Chondrocyte (in vitro differentiated cells): Measurements from ENCODE around the gene ESPNL. TPM values are rescaled to one million over a fixed set of nuclear protein-coding genes. Genes with fewer than 3 reads are reported as not detected.

ENCODE experiments used
- DNase-seq: peaks from one replicate; pipeline ENCODE4 v3.0.0; 2021; ENCODE audit warnings: mixed read lengths, low spot score
- H3K27ac Mint-ChIP-seq: one replicate; pipeline ENCODE4 v1.8.0; 2021; ENCODE audit warnings: mild to moderate bottlenecking, moderate library complexity, mixed read lengths; ENCODE audit not compliant: unreplicated experiment
- H3K27me3 Mint-ChIP-seq: 2 replicates; pipeline ENCODE4 v1.8.0; 2021; ENCODE audit warnings: low read depth, mixed read lengths
- H3K36me3 Mint-ChIP-seq: 2 replicates; pipeline ENCODE4 v1.8.0; 2021; ENCODE audit warnings: low read depth, mixed read lengths
- H3K4me1 Mint-ChIP-seq: 2 replicates; pipeline ENCODE4 v1.8.0; 2021; ENCODE audit warnings: low read depth, mild to moderate bottlenecking, mixed read lengths
- H3K4me3 Mint-ChIP-seq: one replicate; pipeline ENCODE4 v1.8.0; 2021; ENCODE audit warnings: mild to moderate bottlenecking, moderate library complexity, mixed read lengths; ENCODE audit not compliant: unreplicated experiment
- H3K9me3 Mint-ChIP-seq: 2 replicates; pipeline ENCODE4 v1.8.0; 2021; ENCODE audit warnings: low read depth, mixed read lengths
- CTCF ChIP-seq: fragments of 200-600 bp; sonication (generic); IDR thresholded peaks from 2 replicates; pipeline ENCODE4 v1.5.0; 2021; ENCODE audit warnings: antibody characterized with exemption, mild to moderate bottlenecking, moderate library complexity
- total RNA-seq: library from RNA; stranded (reverse); gene quantifications from 3 replicates; pipeline ENCODE4 v1.2.1, GENCODE V29; 2021

The ESPNL gene
- total RNA-seq, 1 donor from 2014 or later = 0.07 TPM

- TF ChIP-seq CTCF = no peak
- H3K4me3 Mint-ChIP-seq = no peak overlapping the region
- peaks cover 17% of the 10 kb centered on the region for H3K4me1 Mint-ChIP-seq
- H3K27me3 Mint-ChIP-seq = no peaks in the 10 kb centered on the region
- H3K27ac Mint-ChIP-seq = no peak overlapping the region
- no peak for DNase-seq
- peaks cover 4% of the 10 kb centered on the region for H3K36me3 Mint-ChIP-seq
- H3K9me3 Mint-ChIP-seq = no peaks in the 10 kb centered on the region
Observed at GRCh38 chr2:238146884-238147544, 46.9 kb downstream of the ESPNL start.

GRCh38 chr2:238148981-238149380, 48.8 kb downstream of the ESPNL start:
- H3K36me3 Mint-ChIP-seq = peaks cover 3% of the 10 kb centered on the region
- peaks cover under 1% of the 10 kb centered on the region for H3K9me3 Mint-ChIP-seq
- peaks cover 2% of the 10 kb centered on the region for H3K4me1 Mint-ChIP-seq
- no peaks in the 10 kb centered on the region for H3K27me3 Mint-ChIP-seq
- no peak overlapping the region for H3K4me3 Mint-ChIP-seq
- no peak for TF ChIP-seq CTCF
- no peak for DNase-seq
- H3K27ac Mint-ChIP-seq = no peak overlapping the region

- peaks cover 1% of the 10 kb centered on the region for H3K4me1 Mint-ChIP-seq
- H3K36me3 Mint-ChIP-seq = peaks cover 2% of the 10 kb centered on the region
- no peaks in the 10 kb centered on the region for H3K27me3 Mint-ChIP-seq
- H3K4me3 Mint-ChIP-seq = no peak overlapping the region
- DNase-seq = no peak
- no peak overlapping the region for H3K27ac Mint-ChIP-seq
- peaks cover 8% of the 10 kb centered on the region for H3K9me3 Mint-ChIP-seq
- no peak for TF ChIP-seq CTCF
Observed at GRCh38 chr2:238149841-238150572, 49.9 kb downstream of the ESPNL start.

- H3K27me3 Mint-ChIP-seq = no peaks in the 10 kb centered on the region
- no peak overlapping the region for H3K4me3 Mint-ChIP-seq
- DNase-seq = no peak
- peaks cover 7% of the 10 kb centered on the region for H3K4me1 Mint-ChIP-seq
- H3K9me3 Mint-ChIP-seq = peaks cover 8% of the 10 kb centered on the region
- no peak for TF ChIP-seq CTCF
- H3K27ac Mint-ChIP-seq = no peak overlapping the region
- peaks cover 2% of the 10 kb centered on the region for H3K36me3 Mint-ChIP-seq
Observed at GRCh38 chr2:238150686-238151085, 50.5 kb downstream of the ESPNL start.

DNA sequence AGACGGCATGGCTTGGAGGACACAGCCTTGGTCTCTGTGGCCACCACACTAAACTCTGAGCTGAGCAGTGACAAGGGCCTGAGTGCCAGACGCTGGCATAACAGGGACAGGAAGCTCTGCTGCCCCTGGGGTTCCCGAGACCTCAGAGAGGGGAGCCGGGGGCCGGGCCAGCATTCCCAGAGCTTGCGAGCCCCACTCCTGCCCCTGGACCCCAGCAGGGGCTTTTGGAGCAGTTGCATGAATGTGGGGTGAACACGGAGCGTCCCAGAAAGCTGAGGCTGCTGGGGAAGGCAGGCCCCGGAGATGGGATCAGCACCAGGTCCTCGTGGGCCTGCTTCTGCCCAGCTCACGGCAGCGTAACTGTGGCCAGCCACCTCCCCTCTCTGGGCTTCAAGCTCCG, 51.1 kb downstream of the ESPNL start:
- H3K4me3 Mint-ChIP-seq = no peak overlapping the region
- no peak for TF ChIP-seq CTCF
- no peak overlapping the region for H3K27ac Mint-ChIP-seq
- no peaks in the 10 kb centered on the region for H3K27me3 Mint-ChIP-seq
- peaks cover 8% of the 10 kb centered on the region for H3K9me3 Mint-ChIP-seq
- peaks cover 9% of the 10 kb centered on the region for H3K4me1 Mint-ChIP-seq
- DNase-seq = no peak
- peaks cover 2% of the 10 kb centered on the region for H3K36me3 Mint-ChIP-seq
